Measurements from ENCODE around the gene TGFB1.

DNA sequence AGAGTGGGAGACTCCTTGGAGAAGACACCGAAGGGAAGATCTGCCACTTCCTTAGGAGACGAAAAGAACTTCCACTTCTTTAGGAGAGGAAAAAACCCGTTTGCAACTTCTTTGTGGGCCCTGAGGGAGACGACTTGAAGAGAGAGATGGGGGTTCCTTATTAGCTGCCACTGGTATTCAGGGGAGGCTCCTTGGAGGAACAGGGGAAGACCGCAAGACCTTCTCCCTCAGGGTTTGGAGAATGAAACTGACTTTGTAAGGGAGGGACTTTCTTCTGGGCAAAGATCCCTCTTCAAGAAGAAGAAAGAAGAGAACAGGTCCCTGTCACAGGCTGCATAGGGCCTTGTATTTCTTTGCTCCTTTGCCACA is 44.3 kb upstream of the TGFB1 start:
- no peak for TF ChIP-seq EZH2 (IDR thresholded peaks at IDR 0.05; ENCODE audit: low read length)
- TF ChIP-seq, protein P1, sequence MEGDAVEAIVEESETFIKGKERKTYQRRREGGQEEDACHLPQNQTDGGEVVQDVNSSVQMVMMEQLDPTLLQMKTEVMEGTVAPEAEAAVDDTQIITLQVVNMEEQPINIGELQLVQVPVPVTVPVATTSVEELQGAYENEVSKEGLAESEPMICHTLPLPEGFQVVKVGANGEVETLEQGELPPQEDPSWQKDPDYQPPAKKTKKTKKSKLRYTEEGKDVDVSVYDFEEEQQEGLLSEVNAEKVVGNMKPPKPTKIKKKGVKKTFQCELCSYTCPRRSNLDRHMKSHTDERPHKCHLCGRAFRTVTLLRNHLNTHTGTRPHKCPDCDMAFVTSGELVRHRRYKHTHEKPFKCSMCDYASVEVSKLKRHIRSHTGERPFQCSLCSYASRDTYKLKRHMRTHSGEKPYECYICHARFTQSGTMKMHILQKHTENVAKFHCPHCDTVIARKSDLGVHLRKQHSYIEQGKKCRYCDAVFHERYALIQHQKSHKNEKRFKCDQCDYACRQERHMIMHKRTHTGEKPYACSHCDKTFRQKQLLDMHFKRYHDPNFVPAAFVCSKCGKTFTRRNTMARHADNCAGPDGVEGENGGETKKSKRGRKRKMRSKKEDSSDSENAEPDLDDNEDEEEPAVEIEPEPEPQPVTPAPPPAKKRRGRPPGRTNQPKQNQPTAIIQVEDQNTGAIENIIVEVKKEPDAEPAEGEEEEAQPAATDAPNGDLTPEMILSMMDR (optimal IDR thresholded peaks at IDR 0.05 in 1 of 3, IDR thresholded peaks at IDR 0.05 in 1 of 3, conservative IDR thresholded peaks at IDR 0.05 in 1 of 3; ENCODE audit: extremely low read depth in 1 of 3, insufficient read depth in 2 of 3, low read length in 3 of 3): no peak
